ENCODE measurements around the gene PLB1. TPM values are rescaled to one million over a fixed set of nuclear protein-coding genes. Genes with fewer than 3 reads are reported as not detected.

PLB1 gene
- total RNA-seq, 1 experiment from 2014 or later: 7.4 TPM

- in situ Hi-C loops (cut with HindIII; ENCODE audit: low pct_unique_long_range_greater_than_20kb, low sequenced_read_pairs): no loop called here
- no peak for DNase-seq (ENCODE audit: low read depth, low spot score)
These were observed 7.6 kb upstream of the PLB1 start for GRCh38 chr2:28488083-28488830.

- no peak for DNase-seq (ENCODE audit: low read depth, low spot score)
- in situ Hi-C loops (cut with HindIII; ENCODE audit: low pct_unique_long_range_greater_than_20kb, low sequenced_read_pairs): no loop called here
These were observed 6.8 kb upstream of the PLB1 start for GRCh38 chr2:28488858-28489575.

- in situ Hi-C loops (cut with HindIII; ENCODE audit: low pct_unique_long_range_greater_than_20kb, low sequenced_read_pairs): no loop called here
- no peak for DNase-seq (ENCODE audit: low read depth, low spot score)
These were observed 5.3 kb upstream of the PLB1 start for GRCh38 chr2:28490558-28490957.

GRCh38 chr2:28492282-28492681, 3.6 kb upstream of the PLB1 start:
- in situ Hi-C loops (cut with HindIII; ENCODE audit: low pct_unique_long_range_greater_than_20kb, low sequenced_read_pairs): no loop called here
- DNase-seq (ENCODE audit: low read depth, low spot score): no peak

GRCh38 chr2:28493636-28494035, 2.2 kb upstream of the PLB1 start:
- no peak for DNase-seq (ENCODE audit: low read depth, low spot score)
- in situ Hi-C loops (cut with HindIII; ENCODE audit: low pct_unique_long_range_greater_than_20kb, low sequenced_read_pairs): no loop called here

GRCh38 chr2:28496781-28497180, 921 bp downstream of the PLB1 start:
- in situ Hi-C loops (cut with HindIII; ENCODE audit: low pct_unique_long_range_greater_than_20kb, low sequenced_read_pairs): no loop called here
- no peak for DNase-seq (ENCODE audit: low read depth, low spot score)

- DNase-seq (ENCODE audit: low read depth, low spot score): no peak
- in situ Hi-C loops (cut with HindIII; ENCODE audit: low pct_unique_long_range_greater_than_20kb, low sequenced_read_pairs): no loop called here
These were observed 1.3 kb downstream of the PLB1 start for GRCh38 chr2:28497206-28497605.

GRCh38 chr2:28499282-28499681, 3.4 kb downstream of the PLB1 start:
- in situ Hi-C loops (cut with HindIII; ENCODE audit: low pct_unique_long_range_greater_than_20kb, low sequenced_read_pairs): no loop called here
- DNase-seq (ENCODE audit: low read depth, low spot score): no peak

GRCh38 chr2:28505361-28505760, 9.5 kb downstream of the PLB1 start:
- DNase-seq (ENCODE audit: low read depth, low spot score): no peak
- in situ Hi-C loops (cut with HindIII; ENCODE audit: low pct_unique_long_range_greater_than_20kb, low sequenced_read_pairs): no loop called here

- in situ Hi-C loops (cut with HindIII; ENCODE audit: low pct_unique_long_range_greater_than_20kb, low sequenced_read_pairs): no loop called here
- no peak for DNase-seq (ENCODE audit: low read depth, low spot score)
These were observed 10.5 kb downstream of the PLB1 start for GRCh38 chr2:28506112-28506910.

GRCh38 chr2:28507796-28508764, 12.2 kb downstream of the PLB1 start:
- in situ Hi-C loops (cut with HindIII; ENCODE audit: low pct_unique_long_range_greater_than_20kb, low sequenced_read_pairs): no loop called here
- DNase-seq (ENCODE audit: low read depth, low spot score): no peak

GRCh38 chr2:28509361-28509760, 13.5 kb downstream of the PLB1 start:
- in situ Hi-C loops (cut with HindIII; ENCODE audit: low pct_unique_long_range_greater_than_20kb, low sequenced_read_pairs): no loop called here
- no peak for DNase-seq (ENCODE audit: low read depth, low spot score)

GRCh38 chr2:28510184-28510583, 14.3 kb downstream of the PLB1 start:
- in situ Hi-C loops (cut with HindIII; ENCODE audit: low pct_unique_long_range_greater_than_20kb, low sequenced_read_pairs): no loop called here
- no peak for DNase-seq (ENCODE audit: low read depth, low spot score)

- in situ Hi-C loops (cut with HindIII; ENCODE audit: low pct_unique_long_range_greater_than_20kb, low sequenced_read_pairs): no loop called here
- no peak for DNase-seq (ENCODE audit: low read depth, low spot score)
These were observed 16.2 kb downstream of the PLB1 start for GRCh38 chr2:28511871-28512606.

- in situ Hi-C loops (cut with HindIII; ENCODE audit: low pct_unique_long_range_greater_than_20kb, low sequenced_read_pairs): no loop called here
- no peak for DNase-seq (ENCODE audit: low read depth, low spot score)
These were observed 16.7 kb downstream of the PLB1 start for GRCh38 chr2:28512607-28512965.

GRCh38 chr2:28513097-28513496, 17.2 kb downstream of the PLB1 start:
- in situ Hi-C loops (cut with HindIII; ENCODE audit: low pct_unique_long_range_greater_than_20kb, low sequenced_read_pairs): no loop called here
- no peak for DNase-seq (ENCODE audit: low read depth, low spot score)

- DNase-seq (ENCODE audit: low read depth, low spot score): no peak
- in situ Hi-C loops (cut with HindIII; ENCODE audit: low pct_unique_long_range_greater_than_20kb, low sequenced_read_pairs): no loop called here
These were observed 19.4 kb downstream of the PLB1 start for GRCh38 chr2:28515176-28515751.
